Activated T-cell treated with anti-CD3 and anti-CD28 coated beads, Interleukin-2, amount 50 U/mL, for 1 hour (primary cell): ENCODE results near the gene BAZ2B.

Experiments used
- DNase-seq: peaks from one replicate; pipeline ENCODE4 v3.0.0-alpha.2; 2020

Gene BAZ2B

DNA sequence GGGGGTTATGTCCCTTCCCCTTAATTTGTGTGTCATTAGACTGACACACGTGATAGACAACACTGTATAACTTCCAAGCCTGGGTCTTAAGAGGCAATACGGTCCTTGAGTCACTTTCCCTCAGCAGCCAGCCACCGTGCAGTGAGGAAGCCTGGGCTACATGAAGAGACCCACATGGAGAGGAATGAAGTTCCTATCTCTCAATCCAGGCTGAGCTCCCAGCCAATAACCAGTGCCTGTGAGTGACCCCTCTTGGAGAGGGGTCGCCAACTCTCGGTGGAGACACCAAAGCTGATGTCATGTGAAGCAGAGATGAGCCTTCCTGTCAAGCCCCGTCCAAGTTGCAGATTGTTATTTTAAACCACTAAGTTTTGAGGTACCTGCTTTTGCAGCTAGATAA is 324.2 kb downstream of the BAZ2B start:
- DNase-seq, result no peak

DNA sequence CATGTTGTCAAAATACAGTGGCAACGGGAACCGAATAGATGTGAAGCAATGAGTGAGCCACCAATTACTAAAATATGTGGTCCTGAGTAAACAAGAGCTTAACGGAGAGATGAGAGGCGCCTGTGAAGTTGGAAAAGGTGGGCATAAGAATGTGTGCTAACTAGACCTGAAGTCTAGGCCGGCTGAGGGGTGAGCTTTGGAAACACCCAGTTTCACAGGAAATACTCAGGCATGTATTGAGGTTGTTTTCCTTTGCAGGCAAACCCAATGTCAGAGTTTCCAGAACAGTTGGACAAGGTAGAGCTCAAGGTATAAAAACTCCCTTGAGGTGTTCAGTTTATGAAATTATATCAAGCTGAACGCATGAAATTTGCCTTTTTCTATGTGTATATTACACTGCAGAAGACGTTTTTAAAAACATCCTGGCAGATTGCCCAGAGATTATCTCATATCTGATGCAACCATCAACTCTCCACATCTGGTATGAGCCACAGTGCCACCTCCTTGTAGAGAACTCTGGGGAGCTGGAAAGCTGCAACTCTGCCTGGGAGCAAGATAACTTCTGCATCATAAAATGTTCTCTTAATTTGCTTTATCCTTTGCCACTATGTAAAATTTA is 325.9 kb downstream of the BAZ2B start:
- no peak for DNase-seq

- no peak for DNase-seq
Observed at GRCh38 chr2:159287733-159288132, 328.6 kb downstream of the BAZ2B start.

DNA sequence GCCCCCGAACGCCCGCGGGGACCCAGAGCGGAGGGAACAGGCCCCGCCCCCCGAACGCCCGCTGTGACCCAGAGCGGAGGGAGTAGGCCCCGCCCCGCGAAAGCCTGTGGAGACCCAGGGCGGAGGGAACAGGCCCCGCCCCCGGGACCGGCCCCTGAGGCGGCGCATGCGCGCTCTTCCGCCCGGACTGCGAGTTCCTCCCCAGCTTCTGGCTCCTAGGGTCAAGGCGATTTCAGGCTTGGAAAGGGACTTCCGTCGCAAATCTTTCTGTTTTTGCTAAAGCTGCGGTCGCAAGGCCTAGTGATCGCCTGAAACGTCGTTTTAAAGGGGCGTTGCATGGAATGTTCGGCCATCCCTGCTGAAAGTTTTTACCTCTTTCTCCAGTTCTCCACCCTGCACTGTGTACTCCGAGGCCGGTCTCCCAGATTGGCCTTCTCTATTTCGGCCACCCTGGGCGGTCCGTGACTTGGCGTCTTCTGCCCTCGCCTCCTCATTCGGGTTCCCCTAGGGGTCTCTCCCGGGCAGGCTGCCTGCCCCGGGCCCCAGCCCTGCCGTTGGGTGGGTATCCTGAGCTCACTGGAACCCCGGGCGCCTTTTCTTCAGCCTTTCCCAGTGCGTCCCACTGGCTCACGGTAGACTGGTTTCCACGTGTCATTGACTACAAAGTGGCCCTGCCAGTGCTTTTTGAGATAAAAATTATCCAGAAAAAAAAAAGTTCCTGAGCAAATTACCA is 329.5 kb downstream of the BAZ2B start:
- DNase-seq, result peak; percentile 97

GRCh38 chr2:159285929-159286708 is 330.2 kb downstream of the BAZ2B start, which contains the start of gene WDSUB1:
WDSUB1 (minus strand) TSS chr2:159286703; CDS start chr2:159283069, 3,634 bp downstream.
- no peak for DNase-seq

DNA sequence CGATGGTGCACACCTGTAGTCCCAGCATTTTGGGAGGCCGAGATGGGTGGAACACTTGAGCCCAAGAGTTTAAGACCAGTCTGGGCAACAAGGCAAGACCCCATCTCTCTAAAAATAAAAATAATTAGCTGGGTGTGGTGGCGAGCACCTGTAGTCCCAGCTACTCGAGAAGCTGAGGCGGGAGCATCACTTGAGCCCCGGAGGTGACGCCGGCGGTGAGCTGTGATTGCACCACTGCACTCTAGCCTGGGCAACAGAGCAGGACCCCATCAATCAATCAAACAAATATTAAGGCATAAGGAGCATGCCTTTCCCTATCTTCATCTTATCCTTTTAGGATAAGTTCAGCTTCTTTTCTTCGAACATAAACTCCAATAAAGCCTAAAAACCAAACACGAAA is 330.9 kb downstream of the BAZ2B start:
- no peak for DNase-seq

GRCh38 chr2:159283529-159283928 is 332.8 kb downstream of the BAZ2B start:
- DNase-seq, result no peak

DNA sequence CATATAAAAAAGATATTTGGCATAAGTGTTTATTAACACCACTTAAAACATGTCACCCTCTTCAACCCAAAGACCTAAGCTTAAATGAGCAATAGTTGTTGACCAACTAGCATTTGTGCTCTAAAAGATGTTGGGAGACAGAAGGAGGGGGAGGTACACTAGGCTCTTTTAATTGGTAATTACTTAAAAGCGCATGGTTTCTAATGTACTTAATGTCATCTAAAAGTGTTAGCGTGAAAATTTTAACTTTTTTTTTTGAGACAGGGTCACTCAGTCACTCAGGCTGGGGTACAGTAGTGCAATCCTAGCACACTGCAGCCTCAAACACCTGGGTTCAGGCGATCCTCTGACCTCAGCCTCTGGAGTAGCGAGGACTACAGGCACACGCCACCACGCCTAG is 335.3 kb downstream of the BAZ2B start:
- no peak for DNase-seq

DNA sequence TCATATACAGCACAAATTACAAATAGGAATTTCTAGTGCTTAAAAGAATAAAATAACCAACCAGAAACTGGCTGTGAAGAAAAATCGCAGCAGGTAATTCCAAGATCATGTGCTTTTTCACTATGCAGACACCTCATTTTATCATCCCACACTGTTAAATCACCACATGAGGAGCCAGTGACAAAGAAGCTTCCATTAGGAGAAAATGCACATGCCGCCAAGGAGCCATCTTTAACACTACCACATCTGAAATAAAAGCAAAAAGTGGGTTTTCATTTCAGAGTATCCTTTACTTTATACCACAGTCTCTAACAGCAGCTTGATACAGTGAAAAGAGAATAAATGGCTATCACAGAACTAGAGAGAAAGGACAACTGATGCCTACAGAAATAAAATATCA is 336.6 kb downstream of the BAZ2B start:
- DNase-seq, result no peak

- no peak for DNase-seq
Observed at GRCh38 chr2:159275111-159275510, 341.2 kb downstream of the BAZ2B start.

DNA sequence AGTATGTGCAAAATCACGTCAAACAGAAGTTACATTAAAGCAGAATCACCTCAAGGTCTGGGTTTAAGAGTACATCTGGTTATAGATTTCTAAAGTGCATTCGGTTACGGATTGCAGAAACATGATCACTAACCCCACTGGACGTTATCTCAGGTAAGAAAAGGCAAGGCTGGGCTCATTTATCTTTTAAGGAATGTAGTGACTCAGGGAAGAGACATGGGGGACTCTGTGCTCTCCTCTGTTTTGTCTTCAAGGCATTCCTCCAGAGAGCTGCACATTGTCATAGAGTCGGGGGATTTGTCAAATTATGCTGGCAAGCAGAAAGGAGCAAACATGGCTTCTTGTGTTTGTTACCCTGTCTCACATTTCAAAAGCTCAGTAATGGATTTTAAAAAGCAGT is 344.2 kb downstream of the BAZ2B start:
- DNase-seq, result no peak

DNA sequence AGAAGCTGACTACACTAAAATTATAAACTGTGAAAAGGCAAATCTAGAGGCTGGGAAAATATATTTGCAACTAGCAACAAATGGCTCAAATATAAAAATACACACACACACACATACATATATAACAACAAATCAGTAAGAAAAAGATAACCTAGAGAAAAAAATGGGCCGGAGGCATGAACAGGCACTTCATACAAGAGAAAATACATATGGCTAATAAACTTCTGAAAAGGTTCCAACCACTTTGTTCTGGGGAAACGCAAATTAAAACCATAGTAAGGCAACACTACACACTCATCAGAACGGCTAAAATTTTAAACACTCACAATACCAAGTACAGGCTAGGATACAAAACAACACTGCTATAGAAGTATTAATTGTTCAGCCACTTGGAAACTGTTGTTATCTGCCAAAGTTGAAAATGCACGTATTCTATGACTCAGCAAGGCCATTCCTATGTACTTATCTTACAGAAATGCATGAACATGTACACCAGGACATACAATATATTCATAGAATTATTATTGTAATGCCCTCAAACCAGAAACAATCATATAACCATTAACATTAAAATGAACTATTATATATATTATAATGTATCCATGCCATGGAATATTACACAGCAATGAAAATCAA is 345.5 kb downstream of the BAZ2B start:
- DNase-seq, result no peak
